ENCODE measurements around the gene MARK2. TPM values are rescaled to one million over a fixed set of nuclear protein-coding genes. Genes with fewer than 3 reads are reported as not detected.

The MARK2 gene
- total RNA-seq, 4 donors from 2014 or later, result 78.3 to 87.2 (median 81.2) TPM

DNA sequence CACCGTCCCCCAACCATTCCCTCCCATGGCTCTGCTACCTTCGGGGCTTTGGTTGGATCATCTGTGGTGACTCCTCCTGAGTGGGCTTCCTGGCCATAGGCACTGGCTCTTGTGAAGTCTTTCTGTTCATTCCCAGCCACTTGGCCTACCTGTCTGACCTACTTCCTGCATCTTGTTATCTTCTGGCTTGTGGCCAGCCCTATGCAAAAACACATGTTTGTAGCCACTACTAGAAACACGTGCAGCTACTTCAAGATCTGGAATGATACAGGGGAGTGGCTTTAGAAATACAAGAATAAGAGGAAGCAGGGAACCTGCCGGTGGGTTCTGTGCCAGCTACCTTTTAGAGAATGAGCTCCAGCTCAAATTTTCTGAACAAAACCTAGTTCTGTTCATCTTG, 57.2 kb downstream of the MARK2 start:
- WGBS, 2 donors, result 58% methylated on average over 4 of the region's 4 CpGs
- no peak for DNase-seq (ENCODE audit: low spot score in 2 of 2)
- intact Hi-C loops (cut with DNase I; ENCODE audit: low total_unique reads), result no loop called here
- no peak overlapping the region for H3K4me3 ChIP-seq (ENCODE audit: low read depth, poor library complexity, severe bottlenecking)
- TF ChIP-seq POLR2A (IDR thresholded peaks at IDR 0.05), result no peak
- TF ChIP-seq, protein P1, sequence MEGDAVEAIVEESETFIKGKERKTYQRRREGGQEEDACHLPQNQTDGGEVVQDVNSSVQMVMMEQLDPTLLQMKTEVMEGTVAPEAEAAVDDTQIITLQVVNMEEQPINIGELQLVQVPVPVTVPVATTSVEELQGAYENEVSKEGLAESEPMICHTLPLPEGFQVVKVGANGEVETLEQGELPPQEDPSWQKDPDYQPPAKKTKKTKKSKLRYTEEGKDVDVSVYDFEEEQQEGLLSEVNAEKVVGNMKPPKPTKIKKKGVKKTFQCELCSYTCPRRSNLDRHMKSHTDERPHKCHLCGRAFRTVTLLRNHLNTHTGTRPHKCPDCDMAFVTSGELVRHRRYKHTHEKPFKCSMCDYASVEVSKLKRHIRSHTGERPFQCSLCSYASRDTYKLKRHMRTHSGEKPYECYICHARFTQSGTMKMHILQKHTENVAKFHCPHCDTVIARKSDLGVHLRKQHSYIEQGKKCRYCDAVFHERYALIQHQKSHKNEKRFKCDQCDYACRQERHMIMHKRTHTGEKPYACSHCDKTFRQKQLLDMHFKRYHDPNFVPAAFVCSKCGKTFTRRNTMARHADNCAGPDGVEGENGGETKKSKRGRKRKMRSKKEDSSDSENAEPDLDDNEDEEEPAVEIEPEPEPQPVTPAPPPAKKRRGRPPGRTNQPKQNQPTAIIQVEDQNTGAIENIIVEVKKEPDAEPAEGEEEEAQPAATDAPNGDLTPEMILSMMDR (IDR thresholded peaks at IDR 0.05), result no peak

DNA sequence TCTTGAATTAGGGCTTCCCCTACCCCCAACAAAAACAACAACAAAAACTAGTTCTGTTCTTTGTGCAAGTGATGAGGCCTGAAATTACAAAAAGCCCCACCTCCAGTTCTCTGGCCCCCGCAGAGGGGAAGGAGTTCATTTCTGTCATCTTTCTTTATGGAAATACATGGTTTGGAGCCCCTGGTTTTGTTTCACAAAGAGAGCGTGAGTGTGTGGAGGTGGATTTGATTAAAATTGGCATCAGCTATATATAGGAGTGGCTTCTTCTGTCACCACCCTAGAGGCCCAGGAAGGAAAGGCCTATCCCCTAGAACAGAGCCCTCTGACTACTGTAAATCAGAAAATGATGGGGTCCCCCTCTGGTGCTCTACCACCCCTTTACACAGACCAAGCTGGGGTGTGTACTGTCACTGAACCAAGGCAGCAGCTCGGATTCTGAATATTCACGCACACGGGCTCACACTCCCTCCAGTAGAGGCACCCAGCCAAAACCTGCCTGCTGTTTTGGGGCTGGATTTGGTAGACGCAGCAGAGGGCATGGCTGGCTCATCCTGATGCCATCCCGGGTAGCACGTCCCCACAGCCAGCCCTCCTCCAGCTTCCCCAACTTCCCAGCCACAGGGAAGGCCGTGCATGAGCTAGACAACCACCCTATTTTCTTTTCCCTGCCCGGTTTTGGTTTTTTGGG, 58.7 kb downstream of the MARK2 start:
- no peak overlapping the region for H3K4me3 ChIP-seq (ENCODE audit: low read depth, poor library complexity, severe bottlenecking)
- no peak for DNase-seq (ENCODE audit: low spot score in 2 of 2)
- intact Hi-C loops (cut with DNase I; ENCODE audit: low total_unique reads), result no loop called here
- no peak for TF ChIP-seq POLR2A (IDR thresholded peaks at IDR 0.05)
- TF ChIP-seq, protein P1 (IDR thresholded peaks at IDR 0.05), result no peak
- 67 to 70% methylated on average over 10 of the region's 10 CpGs for WGBS, 2 donors

DNA sequence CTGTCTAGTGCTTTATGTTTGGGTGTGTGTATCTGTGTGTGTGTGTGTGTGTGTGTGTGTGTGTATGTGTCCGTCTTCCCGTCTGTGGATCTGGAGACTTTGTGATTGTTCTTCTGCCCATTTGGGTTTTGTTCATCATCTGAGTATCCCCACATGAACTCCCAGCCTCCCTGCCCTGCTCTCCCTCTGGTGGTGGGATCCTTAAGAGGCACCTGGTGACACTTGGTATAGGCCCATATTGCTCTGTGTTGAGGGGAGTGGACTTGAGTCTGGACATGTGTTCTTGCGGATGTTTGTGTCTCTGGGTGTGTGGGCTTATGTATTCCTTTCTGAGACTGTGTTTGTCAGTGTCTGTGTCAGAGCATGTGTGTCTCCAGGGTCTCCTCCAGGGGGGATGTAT, 62.8 kb downstream of the MARK2 start:
- WGBS, 2 donors, result 61 to 75% methylated on average over 3 of the region's 3 CpGs
- no peak for DNase-seq (ENCODE audit: low spot score in 2 of 2)
- TF ChIP-seq, protein P1 (IDR thresholded peaks at IDR 0.05), result no peak
- no peak for TF ChIP-seq POLR2A (IDR thresholded peaks at IDR 0.05)
- no peak overlapping the region for H3K4me3 ChIP-seq (ENCODE audit: low read depth, poor library complexity, severe bottlenecking)
- intact Hi-C loops (cut with DNase I; ENCODE audit: low total_unique reads), result no loop called here

DNA sequence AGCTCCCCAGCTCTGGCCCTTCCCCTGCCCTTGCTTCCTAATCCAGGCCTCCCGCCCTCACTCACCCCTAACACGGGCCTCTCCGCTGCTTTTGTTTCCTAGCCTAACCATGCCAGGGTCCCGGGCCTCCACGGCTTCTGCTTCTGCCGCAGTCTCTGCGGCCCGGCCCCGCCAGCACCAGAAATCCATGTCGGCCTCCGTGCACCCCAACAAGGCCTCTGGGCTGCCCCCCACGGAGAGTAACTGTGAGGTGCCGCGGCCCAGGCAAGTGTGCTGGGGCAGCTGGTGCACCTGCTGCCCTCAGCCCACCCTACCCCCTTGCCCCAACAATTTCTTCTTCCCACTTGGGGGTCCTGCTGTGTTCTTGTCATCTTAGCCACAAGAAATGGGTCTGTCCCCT, 65.0 kb downstream of the MARK2 start:
- H3K4me3 ChIP-seq (ENCODE audit: low read depth, poor library complexity, severe bottlenecking), result no peak overlapping the region
- DNase-seq (ENCODE audit: low spot score in 2 of 2), result no peak
- intact Hi-C loops (cut with DNase I; ENCODE audit: low total_unique reads), result no loop called here
- TF ChIP-seq, protein P1 (IDR thresholded peaks at IDR 0.05), result no peak
- no peak for TF ChIP-seq POLR2A (IDR thresholded peaks at IDR 0.05)
- 95 to 96% methylated on average over 14 of the region's 14 CpGs for WGBS, 2 donors

DNA sequence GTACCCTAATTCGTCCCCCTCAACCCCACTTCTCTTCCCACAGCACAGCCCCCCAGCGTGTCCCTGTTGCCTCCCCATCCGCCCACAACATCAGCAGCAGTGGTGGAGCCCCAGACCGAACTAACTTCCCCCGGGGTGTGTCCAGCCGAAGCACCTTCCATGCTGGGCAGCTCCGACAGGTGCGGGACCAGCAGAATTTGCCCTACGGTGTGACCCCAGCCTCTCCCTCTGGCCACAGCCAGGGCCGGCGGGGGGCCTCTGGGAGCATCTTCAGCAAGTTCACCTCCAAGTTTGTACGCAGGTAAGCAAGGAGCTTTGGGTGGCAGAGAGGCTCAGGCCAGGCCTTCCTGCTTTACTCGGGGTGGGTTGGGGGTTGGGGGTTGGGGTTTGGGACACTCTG, 65.8 kb downstream of the MARK2 start:
- intact Hi-C loops (cut with DNase I; ENCODE audit: low total_unique reads), result no loop called here
- TF ChIP-seq, protein P1 (IDR thresholded peaks at IDR 0.05), result no peak
- H3K4me3 ChIP-seq (ENCODE audit: low read depth, poor library complexity, severe bottlenecking), result no peak overlapping the region
- DNase-seq (ENCODE audit: low spot score in 2 of 2), result no peak
- WGBS, 2 donors, result 93 to 97% methylated on average over 9 to 12 of the region's 13 CpGs

DNA sequence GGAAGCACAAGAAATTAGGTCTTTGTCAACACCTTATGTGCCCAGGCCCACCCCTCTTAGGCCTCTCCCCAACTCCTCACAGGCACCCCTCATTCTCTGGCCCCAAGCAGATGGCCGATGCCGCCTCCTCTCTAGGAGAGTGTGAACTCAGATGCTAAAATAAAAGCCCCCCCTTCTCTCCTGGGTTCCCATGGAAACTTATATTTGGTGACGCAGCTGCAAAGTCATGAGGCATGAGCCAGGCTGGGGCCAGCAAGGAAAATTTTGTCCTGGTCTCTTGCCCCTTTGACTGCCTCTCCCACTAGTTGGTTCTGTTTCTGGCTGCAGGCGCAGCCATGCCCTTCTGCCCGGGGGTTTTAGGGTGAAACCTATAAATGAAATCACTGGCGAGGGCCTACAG, 66.3 kb downstream of the MARK2 start:
- TF ChIP-seq, protein P1 (IDR thresholded peaks at IDR 0.05), result no peak
- TF ChIP-seq POLR2A (IDR thresholded peaks at IDR 0.05), result no peak
- WGBS, 2 donors, result 84 to 86% methylated on average over 6 of the region's 6 CpGs
- intact Hi-C loops (cut with DNase I; ENCODE audit: low total_unique reads), result no loop called here
- no peak overlapping the region for H3K4me3 ChIP-seq (ENCODE audit: low read depth, poor library complexity, severe bottlenecking)
- no peak for DNase-seq (ENCODE audit: low spot score in 2 of 2)
